AG08396 (cell line): ENCODE measurements around the gene HMX2.

Experiments used
- DNase-seq: peaks from one replicate; pipeline ENCODE4 v3.0.0; 2012; ENCODE audit warnings: low spot score, mixed read lengths

Gene HMX2

DNA sequence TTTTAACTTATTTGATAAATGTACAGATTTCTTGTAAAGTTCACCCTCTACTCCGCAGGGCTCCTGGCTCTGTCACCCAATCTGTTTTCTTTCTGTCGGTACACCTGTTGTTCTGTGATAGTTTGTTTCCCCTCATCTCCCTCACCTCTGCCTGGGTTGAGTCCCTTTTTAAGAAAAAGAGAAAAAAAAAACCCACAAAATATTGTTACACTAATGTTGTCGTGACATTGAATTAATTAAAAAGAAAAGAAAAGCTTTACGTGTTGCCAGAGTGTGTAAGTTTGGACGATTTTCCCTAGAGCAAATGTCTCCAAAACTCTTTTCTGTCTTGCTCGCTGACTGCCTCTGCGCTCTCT is 8.8 kb upstream of the HMX2 start:
- peak; percentile 5 for DNase-seq

DNA sequence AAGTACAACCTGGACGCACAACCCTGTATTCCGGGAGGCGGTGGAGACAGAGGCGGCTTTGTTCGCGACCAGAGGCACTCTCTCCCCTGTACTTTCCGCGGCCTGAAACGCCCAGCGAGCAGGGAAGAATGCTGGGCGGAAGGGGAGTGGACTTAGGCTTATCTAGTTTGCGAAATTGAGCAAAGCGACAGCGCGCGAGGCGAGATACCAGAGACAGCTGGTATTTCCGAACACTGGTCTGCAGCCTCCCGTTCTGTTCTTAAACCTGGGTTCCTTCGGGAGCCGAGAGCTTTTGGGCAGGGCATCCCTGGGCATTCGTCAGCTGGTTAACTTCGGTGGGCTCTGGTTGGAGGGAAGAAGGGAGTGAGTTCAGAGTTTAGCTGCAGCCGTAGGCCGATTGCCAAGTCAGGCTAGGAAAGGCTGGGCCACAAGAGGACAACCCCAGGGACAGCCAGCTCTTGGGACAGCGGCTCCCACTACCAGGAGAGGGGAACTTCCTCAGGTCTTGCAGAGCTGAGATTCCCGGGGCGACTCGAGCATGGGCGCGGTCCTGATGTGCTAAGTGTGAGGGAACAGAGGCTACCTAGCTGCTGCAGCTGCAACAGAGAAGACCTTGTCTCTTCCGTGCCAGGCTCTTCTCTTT is 8.3 kb upstream of the HMX2 start:
- DNase-seq = no peak

DNA sequence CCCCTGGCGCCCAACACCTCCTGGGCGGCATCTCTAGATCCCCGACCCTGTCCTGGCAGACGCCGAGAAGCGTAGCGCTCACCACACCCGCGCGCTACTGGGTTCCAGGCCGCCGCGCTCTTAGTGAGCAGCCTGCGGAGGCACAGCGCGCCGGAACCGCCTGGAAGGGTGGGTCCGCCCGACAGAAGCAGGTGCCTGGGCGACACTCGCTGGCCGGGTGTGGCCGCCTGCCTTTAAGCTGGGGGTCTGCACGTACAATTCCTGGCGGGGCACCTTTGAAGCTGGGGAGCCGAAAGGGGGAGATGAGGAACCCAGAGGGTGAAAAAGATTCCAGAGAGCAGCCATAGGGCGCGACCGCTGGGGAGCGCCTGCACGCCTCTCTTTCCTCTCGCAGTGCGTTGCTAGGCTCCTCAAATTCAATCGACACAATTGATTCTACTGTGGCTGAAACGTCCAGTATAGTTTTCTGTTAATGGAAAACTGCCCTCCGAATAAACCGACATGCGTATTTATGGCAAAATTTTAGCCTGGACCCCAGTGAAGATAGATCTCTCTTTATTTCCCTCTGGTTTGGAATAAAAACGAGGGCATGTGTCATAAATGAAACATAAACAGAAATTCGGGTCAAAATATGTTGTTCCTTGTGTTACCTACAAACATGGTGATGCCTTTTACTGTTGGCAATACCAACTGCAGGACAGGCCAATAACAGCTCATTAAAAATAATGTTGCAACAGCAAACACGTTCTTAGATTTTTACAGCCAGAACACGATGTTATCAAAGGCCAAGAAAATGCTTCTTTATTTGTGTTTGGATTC is 7.6 kb upstream of the HMX2 start:
- DNase-seq = peak; percentile 8

DNA sequence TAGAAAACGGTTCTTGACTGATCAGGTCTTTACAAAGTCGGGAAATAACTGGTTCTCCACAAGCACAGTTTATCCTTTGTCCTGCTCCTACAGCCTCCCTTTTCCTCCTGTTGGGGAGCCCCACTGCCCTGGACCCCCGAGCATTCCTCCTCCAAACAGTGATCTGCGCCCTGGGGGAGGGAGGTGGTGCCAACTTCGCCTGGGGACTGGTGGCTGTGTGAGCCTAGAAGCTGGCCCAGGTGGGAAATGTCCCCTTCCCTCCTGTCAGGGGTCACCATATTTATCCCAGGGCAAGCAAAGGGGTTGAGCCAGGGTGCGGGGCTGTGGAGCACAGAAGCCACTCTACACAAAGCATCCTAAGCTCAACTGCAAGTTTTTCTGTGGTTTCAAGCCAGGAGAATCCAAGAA is 6.9 kb upstream of the HMX2 start:
- peak; percentile 3 for DNase-seq

DNA sequence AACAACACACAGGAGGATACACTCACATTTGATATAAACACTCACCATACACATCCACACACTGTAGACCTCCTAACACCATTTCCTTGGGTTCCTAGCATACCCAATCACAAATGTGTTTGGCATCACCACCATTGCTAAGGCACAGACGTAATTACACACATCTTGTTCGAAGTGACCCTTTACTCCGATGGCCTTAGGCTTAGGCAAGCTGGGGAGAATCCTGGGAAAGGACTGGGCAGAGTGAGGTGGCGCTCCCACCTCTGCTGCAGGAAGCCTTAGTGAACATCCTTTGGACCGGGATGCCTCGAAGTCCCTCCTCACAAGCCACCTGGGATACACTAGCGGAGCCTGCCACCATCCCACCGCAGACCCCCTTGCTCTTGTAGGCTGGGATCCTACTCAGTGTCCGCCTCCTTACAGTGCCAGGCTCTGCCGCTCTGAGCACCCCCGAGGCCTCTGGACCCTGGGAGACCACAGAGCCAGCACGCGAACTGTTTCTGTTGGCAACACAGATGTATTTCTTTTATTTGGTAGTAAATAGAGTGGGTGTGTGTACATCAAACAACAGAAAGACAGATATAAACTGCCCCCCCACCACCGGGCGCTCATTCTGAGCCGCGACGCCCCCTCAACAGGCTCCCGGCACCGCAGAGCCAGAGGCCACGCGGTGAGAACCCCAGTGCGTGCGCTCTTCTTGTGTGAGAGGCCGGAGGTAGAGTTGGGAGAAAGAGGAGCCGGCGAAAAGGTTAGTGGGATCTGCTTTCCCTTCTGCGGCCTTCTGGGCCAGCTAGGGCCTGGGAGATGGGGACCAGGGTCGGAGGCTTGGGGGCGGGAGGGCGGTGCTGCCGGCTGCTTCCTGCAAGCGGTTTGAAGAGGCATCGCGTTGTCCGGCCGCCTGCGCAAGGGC is 5.9 kb upstream of the HMX2 start:
- no peak for DNase-seq

DNA sequence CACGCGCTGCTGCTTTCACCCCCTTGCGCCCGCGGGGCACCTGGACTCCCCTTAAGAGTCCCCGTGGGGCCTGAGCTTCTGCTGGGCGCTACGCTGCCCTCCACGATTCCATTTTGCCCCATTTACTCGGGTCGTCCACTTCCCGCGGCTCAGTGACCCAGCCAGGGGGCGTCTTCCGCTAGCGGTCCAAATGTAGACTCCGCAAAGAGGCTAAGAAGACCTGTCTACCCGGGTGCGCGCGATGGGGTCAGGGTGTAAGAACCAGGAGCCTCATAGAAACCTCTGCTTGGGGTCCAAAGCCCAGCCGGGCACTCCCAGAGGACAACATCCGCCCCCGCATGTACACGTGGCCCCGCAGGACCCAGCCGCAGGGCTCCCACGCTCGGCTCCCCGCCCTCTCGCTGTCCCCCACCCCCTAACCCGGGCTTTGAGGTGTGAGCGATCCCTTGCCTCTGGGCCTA is 5.2 kb upstream of the HMX2 start:
- DNase-seq = no peak

DNA sequence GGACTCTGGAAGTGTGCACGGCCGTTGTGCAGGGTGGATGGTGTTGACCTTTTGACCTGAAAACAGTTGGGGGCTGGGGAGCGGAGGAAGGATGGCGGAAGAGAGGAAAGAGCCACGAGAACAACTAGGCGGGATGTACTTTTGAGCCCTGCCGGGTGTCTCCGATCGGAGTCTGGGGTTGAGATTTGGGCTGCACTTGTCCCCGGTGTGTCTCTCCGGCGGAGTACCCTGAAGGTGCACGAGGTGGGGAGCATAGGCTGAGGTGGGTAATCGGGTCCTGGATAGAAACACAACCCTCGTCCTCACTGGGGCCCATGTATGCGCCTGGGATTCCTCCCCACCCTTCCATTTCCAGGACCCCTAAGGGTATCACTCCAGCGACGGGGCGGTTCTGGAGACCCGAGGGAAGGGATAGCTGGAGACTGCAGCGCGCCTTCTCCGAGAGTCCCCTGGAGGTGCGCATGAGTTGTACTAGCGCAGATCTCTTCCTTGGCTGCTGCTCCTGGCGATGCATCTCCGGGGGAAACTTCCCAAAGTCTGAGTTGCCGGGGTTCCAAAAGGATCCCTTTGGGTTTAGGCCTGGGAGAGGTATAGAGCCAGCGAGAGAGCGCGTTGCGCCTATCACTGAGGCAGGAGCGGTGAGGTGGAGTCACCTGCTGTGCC is 4.6 kb upstream of the HMX2 start:
- no peak for DNase-seq

DNA sequence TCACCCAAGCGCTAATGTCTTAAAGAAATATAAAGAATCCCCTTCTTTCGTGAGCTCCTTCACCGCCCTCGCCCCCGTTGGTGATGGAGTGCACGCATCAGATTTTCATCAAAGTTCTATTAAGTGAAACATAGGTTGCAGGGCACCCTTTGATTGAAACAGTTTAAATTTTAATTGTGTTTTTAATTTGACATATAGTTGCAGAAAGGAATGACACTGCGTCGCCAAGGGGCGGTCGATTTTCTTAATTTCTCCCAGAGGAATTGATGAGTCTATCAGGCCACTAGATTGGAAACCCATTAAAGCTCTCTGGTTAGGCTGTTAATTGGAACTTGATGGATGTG is 4.1 kb upstream of the HMX2 start:
- DNase-seq = no peak

DNA sequence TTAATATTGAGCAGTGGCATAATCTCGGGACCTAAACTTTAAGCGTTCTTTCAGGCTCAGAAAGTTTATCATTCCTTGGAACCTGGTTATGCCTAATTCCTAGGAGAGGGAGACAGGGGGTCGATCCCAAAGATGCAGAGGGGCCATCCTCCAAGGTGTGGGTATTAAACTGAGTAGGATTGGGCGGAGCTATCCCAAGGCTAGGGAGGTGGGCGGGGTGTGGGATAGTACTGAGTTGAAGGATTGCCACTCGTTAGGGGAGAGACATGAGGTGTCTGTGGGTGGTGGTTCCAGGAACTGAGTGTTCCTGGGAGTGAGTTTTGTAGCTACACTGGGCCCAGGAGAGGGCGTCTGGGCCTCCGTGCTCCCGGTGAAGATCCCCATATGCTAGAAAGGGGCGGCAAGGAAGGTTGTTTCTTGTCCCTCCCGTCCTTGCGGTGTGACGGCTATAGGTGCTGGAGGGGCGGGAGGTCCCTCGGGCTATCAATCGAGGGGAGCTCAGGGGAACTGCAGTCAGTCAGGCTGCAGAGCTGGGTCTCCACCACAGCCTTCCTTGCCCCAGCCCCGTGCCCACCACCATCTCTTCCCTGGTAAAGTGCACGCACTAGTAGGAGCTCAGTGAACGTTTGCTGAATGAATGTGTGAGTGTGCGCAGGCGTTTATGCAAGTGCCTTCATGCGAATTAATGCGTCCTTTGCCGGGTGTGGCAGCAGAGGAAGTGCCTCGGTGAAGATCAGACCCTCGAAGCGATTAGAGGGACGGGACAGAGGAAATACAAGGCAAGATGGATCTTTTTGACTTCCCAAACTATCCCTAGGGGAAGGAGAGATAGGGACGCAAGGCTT is 3.0 kb upstream of the HMX2 start:
- DNase-seq = peak; percentile 30

DNA sequence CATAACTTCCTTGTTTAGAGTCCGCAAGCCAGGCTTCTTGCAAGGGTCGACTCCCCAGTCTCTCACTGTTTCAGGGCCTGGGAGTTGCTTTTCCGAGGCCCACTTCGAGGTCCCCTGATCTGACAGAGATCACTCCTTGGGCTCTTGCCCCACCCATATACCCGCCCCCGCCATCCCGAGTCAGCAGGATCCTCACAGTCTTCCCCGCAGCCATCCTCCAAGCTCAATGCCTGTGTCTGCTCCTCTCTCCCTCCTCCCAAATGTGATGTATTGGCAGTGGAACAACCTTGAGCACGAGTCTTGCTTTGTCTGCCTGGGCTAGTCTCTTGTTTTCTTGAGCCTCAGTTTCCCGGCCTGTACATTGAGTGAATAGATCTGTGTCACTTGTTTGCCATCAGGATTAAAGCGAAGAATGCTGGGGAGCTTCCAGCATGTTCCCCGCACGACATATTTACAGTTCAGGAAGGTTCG is 2.4 kb upstream of the HMX2 start:
- no peak for DNase-seq

DNA sequence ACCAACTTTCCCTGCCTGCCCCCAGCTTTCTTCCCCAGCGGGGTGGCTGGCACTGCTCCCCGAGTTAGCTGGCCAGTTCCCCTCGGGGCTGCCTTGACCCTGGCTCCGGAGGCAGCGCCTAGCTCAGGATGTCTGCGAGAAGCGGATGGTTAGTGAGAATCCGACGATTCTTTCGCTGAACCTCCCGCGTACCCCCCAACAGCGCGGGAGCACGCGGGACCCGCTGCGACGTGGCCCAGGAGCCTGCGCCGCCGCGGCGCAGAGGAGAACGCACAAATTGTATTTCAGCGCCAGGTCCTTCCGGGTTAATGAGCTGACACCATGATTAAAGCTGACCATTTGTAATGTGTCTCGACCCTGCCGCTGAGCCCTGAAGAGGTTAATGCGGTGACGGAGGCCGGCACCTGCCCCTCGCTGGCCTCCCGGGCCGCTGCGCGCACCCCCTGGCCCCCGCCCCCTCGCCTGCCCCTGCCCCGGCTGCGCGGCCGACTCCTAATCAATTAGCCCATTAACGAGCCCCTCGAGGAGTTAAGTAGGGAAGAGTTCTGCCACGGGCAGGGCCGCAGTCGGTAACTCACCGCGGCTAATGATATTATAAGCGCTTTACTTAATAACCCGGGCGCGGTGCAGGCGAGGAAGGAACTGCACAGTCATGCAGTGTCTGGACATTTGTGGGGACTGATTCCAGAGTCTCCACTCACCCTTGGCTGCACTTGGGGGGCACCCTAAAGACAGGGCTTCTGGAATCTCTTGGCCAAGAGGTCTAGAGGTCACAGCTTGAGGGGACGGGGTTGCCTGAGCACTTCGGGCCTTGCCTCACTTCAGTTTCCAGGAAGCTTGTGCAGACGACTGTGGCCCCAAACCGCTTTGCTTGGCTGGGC is 1.7 kb upstream of the HMX2 start:
- peak; percentile 26 for DNase-seq

DNA sequence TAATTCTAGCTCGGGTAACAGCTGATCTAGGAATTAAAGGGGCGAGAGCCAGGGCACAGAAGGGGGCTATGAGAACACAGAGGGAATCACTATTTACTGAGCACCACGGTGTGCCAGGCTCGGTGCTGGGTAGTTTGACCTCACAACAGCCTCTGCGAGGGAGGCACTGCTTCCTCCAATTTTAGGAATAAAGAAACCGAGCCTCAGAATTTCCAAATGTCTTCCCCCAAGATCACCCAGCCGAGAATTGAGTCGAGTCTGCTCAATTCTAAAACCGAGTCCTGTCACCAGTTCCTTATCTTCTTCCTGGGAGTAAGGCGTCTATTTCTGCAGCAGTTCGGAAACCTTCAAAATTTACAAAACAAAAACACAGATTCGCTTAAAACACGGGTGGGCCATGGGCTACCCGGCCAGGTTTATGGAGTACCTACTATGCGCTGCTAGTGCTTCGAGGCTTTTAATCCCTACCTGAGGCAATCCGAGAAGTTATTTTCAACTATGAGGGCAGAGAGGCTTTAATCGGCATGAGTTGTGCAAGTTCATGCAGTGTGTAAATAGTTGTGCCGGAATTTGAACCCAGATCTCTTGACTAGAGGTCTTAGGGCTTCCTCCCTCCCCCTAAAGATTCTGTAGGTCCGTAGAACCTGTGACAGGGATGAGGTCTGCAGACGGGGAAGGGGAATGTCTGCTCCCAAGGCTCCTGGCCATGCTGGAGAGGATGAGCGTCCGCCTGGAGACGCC is 872 bp upstream of the HMX2 start:
- DNase-seq = no peak

DNA sequence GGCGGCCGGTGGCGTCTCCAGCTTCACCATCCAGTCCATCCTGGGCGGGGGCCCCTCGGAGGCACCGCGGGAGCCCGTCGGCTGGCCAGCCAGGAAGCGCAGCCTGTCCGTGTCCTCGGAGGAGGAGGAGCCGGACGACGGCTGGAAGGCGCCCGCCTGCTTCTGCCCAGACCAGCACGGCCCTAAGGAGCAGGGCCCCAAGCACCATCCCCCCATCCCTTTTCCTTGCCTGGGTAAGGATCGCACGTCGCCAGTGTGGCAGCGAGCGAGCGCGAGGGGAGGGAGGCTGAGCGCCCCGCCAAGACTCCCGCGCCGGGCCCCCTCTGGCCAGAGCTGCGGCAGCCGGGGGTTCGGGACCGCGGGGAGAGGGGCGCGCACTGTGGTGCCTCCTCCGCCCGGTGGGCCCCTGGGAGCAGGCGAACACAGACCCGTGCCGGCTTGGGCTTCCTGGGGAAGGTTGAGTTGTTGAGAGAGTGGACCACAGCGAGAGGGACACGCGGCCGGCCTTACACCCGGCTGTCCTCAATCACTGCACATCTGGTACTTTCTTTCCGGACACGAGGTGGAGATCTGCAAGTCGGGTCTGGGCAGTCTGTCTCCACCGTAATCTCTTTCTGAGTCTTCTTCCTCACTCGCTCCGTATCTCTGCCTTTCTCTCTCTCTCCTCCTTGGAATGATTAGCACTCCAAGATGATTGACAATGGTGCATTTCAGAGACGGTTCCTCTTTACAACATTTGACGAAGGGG is 652 bp downstream of the HMX2 start:
- DNase-seq = peak; percentile 34

DNA sequence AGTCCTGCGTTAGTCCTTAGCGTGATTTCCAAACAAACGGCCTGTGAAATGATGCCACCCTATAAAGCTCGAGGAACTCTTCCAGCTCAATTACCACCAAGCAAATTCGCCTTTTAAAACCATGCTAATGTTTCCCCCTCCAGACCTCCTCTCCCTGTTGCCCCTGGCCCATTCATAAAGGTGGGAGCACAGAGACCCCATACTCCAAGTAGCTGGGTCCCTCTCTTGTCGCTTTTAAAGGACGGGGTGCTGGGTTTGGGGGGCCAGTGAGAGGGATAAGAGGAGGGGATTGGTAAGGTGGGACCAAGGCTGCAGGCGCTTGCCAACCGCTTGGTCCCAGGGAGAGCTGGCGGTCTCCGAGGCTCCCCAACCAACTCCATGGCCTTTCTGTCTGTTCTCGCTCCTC is 1.2 kb downstream of the HMX2 start:
- no peak for DNase-seq

DNA sequence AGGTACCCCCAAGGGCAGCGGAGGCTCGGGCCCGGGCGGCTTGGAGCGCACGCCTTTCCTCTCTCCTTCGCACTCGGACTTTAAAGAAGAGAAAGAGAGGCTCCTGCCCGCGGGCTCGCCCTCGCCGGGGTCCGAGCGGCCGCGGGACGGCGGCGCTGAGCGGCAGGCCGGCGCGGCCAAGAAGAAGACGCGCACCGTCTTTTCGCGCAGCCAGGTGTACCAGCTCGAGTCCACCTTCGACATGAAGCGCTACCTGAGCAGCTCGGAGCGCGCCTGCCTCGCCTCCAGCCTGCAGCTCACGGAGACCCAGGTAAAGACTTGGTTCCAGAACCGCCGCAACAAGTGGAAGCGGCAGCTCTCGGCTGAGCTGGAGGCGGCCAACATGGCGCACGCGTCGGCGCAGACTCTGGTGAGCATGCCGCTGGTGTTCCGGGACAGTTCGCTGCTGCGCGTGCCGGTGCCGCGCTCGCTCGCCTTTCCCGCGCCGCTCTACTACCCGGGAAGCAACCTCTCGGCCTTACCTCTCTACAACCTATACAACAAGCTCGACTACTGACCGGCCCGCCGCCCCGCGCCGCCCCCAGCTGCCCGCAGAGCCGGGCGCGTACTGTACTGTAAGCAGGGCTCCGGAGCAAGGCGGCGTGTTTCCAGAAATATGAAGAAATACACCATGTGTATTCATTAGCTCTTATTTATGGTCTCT is 1.8 kb downstream of the HMX2 start:
- peak; percentile 43 for DNase-seq

DNA sequence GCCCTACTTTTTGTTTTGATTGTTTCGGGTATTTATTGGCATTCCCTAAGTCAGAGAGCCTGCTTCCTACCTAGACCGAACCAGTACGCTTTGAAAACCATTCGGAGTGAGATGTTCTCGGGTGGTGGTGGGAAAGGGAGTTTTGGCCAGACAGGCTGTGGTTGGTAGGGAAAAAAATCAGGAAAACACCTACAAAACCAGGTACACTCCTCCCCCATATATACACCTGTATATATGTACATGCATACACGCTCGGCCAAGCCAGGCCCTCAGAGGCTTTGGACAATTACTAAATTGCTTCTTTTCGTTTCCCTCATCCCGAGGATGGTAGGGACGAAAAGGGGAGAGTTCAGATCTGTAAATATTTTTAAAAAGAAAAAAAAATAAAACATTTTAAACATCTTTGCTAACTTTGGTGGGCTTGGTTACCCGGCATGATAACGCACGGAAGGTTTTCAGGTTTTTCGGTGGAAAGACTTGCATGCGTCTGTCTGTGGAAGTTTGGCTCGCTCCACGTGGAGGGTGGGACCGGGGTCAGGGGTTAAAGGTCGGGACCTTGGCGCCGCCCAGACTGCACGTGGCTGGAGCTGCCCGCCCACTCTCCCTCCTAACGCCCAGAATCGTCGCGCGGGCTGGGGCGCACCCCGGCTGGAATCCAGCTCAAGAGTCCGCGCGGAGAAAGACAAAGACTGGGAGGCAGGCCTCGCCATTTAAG is 2.5 kb downstream of the HMX2 start:
- no peak for DNase-seq

DNA sequence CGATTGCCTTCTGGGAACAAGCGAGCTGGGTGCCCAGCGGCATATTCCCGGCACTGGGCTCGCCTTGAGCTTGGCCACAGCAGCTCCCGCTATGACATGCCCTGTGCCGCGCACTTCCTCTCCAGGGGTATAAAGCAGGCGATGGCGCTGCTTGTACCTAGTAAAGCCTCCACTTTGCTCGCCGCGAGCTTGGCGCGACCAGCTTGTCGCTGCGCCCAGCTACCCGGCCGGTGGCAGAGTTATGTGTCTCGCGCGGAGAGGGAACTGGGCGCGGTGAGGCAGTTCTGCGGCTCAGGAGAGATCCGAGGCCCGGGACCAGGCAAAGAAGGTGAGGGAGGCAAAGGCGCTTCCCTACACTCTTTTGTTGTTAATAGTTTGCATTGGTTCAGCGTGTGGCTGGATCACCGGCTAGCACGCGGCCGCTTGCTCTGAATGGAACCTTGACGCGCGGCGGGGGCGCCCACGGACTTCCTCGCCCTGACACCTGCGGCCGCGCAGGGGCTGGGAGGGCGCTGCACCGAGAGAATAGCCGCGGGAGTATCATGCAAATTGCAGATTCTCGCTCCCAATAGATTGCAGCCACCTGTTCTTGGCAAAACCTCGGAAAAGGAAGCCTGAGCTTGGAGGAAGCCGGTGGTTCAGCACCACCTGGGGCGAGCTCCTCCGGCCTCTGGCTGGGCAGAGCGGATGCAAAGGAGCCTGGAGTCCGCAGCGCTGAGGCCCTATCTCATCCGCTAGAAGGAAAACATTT is 3.2 kb downstream of the HMX2 start:
- DNase-seq = peak; percentile 13
